Measurements from ENCODE around the gene SLC9A6.

GRCh38 chrX:136015016-136015415 lies 29.8 kb downstream of the SLC9A6 start:
- TF ChIP-seq, protein P1, sequence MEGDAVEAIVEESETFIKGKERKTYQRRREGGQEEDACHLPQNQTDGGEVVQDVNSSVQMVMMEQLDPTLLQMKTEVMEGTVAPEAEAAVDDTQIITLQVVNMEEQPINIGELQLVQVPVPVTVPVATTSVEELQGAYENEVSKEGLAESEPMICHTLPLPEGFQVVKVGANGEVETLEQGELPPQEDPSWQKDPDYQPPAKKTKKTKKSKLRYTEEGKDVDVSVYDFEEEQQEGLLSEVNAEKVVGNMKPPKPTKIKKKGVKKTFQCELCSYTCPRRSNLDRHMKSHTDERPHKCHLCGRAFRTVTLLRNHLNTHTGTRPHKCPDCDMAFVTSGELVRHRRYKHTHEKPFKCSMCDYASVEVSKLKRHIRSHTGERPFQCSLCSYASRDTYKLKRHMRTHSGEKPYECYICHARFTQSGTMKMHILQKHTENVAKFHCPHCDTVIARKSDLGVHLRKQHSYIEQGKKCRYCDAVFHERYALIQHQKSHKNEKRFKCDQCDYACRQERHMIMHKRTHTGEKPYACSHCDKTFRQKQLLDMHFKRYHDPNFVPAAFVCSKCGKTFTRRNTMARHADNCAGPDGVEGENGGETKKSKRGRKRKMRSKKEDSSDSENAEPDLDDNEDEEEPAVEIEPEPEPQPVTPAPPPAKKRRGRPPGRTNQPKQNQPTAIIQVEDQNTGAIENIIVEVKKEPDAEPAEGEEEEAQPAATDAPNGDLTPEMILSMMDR (IDR thresholded peaks at IDR 0.05; ENCODE audit: borderline replicate concordance, extremely low read depth, low read length, poor library complexity, severe bottlenecking): no peak
- no peak for TF ChIP-seq EZH2 (IDR thresholded peaks at IDR 0.05; ENCODE audit: borderline replicate concordance, low read depth, low read length, severe bottlenecking)
